Activated naive CD4-positive, alpha-beta T cell treated with anti-CD3 and anti-CD28 coated beads, Interleukin-2, amount 10 ng/mL, durations not matched to agents 7 days and 5 days (primary cell): ENCODE data around the gene BUD13.

Experiments used
- CTCF ChIA-PET: fragments of 350-600 bp; sonication (Branson Sonifier 250); formaldehyde crosslinking; loops from one replicate; lab custom pipeline; 2021; ENCODE audit warnings: antibody characterized with exemption; lab: Charles Lee
- DNase-seq: peaks from one replicate; pipeline ENCODE4 v3.0.0-alpha.2; 2020
- H3K27ac Mint-ChIP-seq: one replicate; pipeline ENCODE4 v1.8.0; 2021; ENCODE audit warnings: mild to moderate bottlenecking, moderate library complexity, mixed read lengths
- H3K27me3 Mint-ChIP-seq: one replicate; pipeline ENCODE4 v1.8.0; 2021; ENCODE audit warnings: mild to moderate bottlenecking, mixed read lengths
- H3K36me3 Mint-ChIP-seq: one replicate; pipeline ENCODE4 v1.8.0; 2021; ENCODE audit warnings: mixed read lengths
- H3K4me1 Mint-ChIP-seq: one replicate; pipeline ENCODE4 v1.8.0; 2021; ENCODE audit warnings: mixed read lengths
- H3K4me3 Mint-ChIP-seq: one replicate; pipeline ENCODE4 v1.8.0; 2021; ENCODE audit warnings: mild to moderate bottlenecking, moderate library complexity, mixed read lengths
- H3K9me3 Mint-ChIP-seq: one replicate; pipeline ENCODE4 v1.8.0; 2021; ENCODE audit warnings: mixed read lengths

Gene BUD13

GRCh38 chr11:116710762-116711161, 62.0 kb downstream of the BUD13 start:
- Mint-ChIP-seq H3K27ac (no peak overlapping the region), H3K4me1 (no peaks in the 10 kb centered on the region), H3K4me3 (no peak overlapping the region), H3K27me3 (peaks cover 60% of the 10 kb centered on the region), H3K9me3 (no peaks in the 10 kb centered on the region), H3K36me3 (no peaks in the 10 kb centered on the region)
- CTCF ChIA-PET = no interaction called here
- no peak for DNase-seq

DNA sequence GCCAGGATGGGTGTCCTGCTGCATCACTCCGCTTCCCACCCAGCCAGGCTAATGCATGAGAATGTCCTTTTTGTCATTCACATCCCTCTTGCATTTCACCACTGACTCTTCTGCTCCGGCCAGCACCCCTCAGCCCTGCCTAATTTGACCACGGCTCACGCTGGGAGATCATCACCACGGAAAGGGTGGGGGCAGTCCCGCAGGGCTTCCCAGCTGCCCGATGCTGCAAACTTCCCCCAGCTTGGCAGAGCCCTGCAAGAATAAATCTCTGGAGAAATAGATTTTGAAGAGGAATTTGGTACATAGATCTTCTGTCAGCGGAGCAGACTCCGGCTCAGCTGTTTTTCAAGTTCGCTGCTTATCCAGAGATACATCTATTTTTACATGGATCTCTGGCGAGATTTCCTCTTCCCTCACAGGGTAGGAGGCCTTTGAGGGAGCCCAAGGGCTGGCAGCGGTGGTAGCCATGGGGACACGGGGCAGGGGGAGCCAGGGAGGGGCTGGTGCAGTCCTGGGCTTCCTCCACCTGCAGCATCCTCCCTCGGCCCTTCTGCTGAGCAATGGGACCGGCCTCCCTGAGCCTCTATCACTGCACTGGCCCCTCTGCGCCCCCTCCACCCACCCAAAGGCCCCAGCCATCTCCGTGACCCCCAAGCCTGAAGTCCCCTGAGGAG, 62.6 kb downstream of the BUD13 start:
- no peaks in the 10 kb centered on the region for H3K9me3 Mint-ChIP-seq
- peaks cover 61% of the 10 kb centered on the region for H3K27me3 Mint-ChIP-seq
- no peaks in the 10 kb centered on the region for H3K36me3 Mint-ChIP-seq
- CTCF ChIA-PET = no interaction called here
- DNase-seq = no peak
- H3K27ac Mint-ChIP-seq = no peak overlapping the region
- H3K4me3 Mint-ChIP-seq = no peak overlapping the region
- no peaks in the 10 kb centered on the region for H3K4me1 Mint-ChIP-seq

GRCh38 chr11:116707746-116708145, 65.0 kb downstream of the BUD13 start:
- Mint-ChIP-seq H3K4me1 (no peaks in the 10 kb centered on the region), H3K27ac (no peak overlapping the region), H3K4me3 (no peak overlapping the region), H3K36me3 (no peaks in the 10 kb centered on the region), H3K9me3 (no peaks in the 10 kb centered on the region), H3K27me3 (peaks cover 64% of the 10 kb centered on the region)
- no peak for DNase-seq
- CTCF ChIA-PET = no interaction called here

DNA sequence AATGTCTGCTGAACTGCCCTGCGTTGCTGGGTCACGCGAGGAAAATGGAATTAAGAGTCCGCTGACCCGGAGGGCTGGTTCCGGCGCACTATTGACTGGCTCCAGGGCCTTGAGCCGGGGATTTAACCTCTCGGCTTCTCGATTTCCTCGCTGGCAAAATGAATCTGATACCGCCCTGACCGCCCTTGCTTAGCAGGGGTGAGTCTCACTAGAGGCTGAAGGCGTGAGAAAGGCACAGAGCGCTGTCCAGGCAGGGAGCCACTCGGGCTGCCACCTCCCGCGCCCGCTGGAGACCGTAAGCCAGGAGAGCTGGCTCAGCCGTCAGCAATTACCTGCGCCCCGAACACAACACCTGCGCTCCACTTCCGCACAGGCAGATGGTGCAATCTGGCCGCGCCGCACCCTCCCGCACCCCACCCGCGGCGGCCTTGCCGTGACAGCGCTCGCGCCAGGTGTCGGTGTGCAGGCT, 65.6 kb downstream of the BUD13 start:
- H3K9me3 Mint-ChIP-seq = no peaks in the 10 kb centered on the region
- CTCF ChIA-PET = no interaction called here
- no peak overlapping the region for H3K27ac Mint-ChIP-seq
- H3K4me1 Mint-ChIP-seq = no peaks in the 10 kb centered on the region
- H3K36me3 Mint-ChIP-seq = no peaks in the 10 kb centered on the region
- H3K27me3 Mint-ChIP-seq = peaks cover 64% of the 10 kb centered on the region
- H3K4me3 Mint-ChIP-seq = no peak overlapping the region
- DNase-seq = no peak

GRCh38 chr11:116703421-116703820, 69.4 kb downstream of the BUD13 start:
- Mint-ChIP-seq H3K36me3 (no peaks in the 10 kb centered on the region), H3K4me3 (no peak overlapping the region), H3K27ac (no peak overlapping the region), H3K27me3 (peaks cover 34% of the 10 kb centered on the region), H3K9me3 (no peaks in the 10 kb centered on the region), H3K4me1 (no peaks in the 10 kb centered on the region)
- CTCF ChIA-PET = no interaction called here
- no peak for DNase-seq

GRCh38 chr11:116702772-116703385, 69.9 kb downstream of the BUD13 start:
- Mint-ChIP-seq H3K27ac (no peak overlapping the region), H3K9me3 (no peaks in the 10 kb centered on the region), H3K27me3 (peaks cover 28% of the 10 kb centered on the region), H3K4me3 (no peak overlapping the region), H3K4me1 (no peaks in the 10 kb centered on the region), H3K36me3 (no peaks in the 10 kb centered on the region)
- no peak for DNase-seq
- CTCF ChIA-PET = interaction anchor here (0.6 kb wide), 1 partner anchor 722 kb away, joined by 3 read pairs; no protein-coding TSS in a partner anchor

GRCh38 chr11:116701876-116702275, 70.9 kb downstream of the BUD13 start:
- no peaks in the 10 kb centered on the region for H3K36me3 Mint-ChIP-seq
- peaks cover 18% of the 10 kb centered on the region for H3K27me3 Mint-ChIP-seq
- CTCF ChIA-PET = no interaction called here
- no peak overlapping the region for H3K27ac Mint-ChIP-seq
- no peak overlapping the region for H3K4me3 Mint-ChIP-seq
- H3K9me3 Mint-ChIP-seq = no peaks in the 10 kb centered on the region
- no peak for DNase-seq
- no peaks in the 10 kb centered on the region for H3K4me1 Mint-ChIP-seq

DNA sequence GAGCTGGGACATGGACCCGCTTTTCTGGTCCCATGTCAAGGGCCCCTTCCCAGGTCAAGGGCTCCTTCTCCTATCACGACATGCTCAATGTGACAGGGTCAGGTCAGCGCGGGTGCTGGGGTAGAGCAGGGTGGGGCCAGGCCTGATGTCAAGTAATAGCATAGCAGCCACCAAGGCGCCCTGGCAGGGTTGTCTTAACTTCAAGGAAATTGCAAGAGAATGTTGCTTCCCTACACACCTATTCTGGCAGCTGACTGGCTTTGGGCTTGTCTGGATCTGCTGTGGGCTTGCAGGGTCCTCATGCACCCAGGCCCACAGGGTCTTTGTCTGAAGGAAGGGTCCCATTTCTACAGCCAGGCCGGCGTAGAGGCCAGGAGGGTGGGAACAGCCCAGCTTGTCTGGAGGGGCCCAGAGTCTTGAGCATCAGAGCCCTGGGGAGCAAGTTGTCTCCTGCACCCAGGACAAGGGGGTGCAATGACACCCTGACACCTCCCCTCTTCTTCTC, 71.4 kb downstream of the BUD13 start:
- Mint-ChIP-seq H3K4me3 (no peak overlapping the region), H3K4me1 (no peaks in the 10 kb centered on the region), H3K27me3 (peaks cover 13% of the 10 kb centered on the region), H3K27ac (no peak overlapping the region), H3K9me3 (no peaks in the 10 kb centered on the region), H3K36me3 (no peaks in the 10 kb centered on the region)
- CTCF ChIA-PET = no interaction called here
- no peak for DNase-seq

DNA sequence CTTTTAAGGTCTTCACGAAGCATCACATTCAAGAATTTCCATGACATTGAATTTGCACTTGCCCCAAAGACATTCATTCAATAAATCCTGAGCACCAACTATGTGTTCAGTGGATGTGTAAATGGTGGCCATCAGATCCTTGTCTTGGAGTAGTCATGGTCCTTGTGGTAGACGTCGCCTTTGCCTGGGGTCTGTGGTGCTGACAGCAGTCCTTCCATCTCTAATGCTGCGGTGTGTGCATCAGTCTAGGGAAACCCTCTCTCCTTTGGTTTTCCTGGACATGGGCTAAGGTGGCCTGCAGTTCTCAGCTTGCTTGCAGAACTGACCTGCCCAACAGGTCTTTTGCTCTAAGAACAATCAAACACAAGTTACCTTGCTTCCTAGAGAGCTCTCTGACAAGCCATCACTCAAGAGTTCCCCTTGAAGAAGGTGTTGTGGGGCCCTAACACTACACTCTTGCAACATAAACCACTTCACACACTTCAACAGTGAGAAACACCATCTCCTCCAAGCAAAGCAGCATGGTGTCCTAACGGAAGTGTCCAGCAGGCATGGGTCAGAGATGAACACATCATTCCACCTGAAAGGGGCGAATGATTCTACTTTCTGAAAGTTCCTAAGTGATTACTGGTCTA, 72.1 kb downstream of the BUD13 start:
- Mint-ChIP-seq H3K27ac (no peak overlapping the region), H3K4me3 (no peak overlapping the region), H3K4me1 (no peaks in the 10 kb centered on the region), H3K9me3 (no peaks in the 10 kb centered on the region), H3K27me3 (peaks cover 12% of the 10 kb centered on the region), H3K36me3 (no peaks in the 10 kb centered on the region)
- no peak for DNase-seq
- CTCF ChIA-PET = interaction anchor here (1.0 kb wide), 1 partner anchor 9 kb away, joined by 4 read pairs; no protein-coding TSS in a partner anchor
